Right renal cortex interstitium (tissue), 3 donors: ENCODE measurements around the gene ADAMTS19. TPM values are rescaled to one million over a fixed set of nuclear protein-coding genes. Genes with fewer than 3 reads are reported as not detected.
A peak's percentile ranks its signal among the peaks of the same experiment; 100 is the strongest.

Source experiments
- DNase-seq, 3 donors: peaks; one replicate each; pipeline ENCODE4 v3.0.0-alpha.2; 2013; ENCODE audit warnings: low read depth in 3 of 3, low spot score in 2 of 3
- polyA plus RNA-seq, 3 donors: library from polyadenylated mRNA; unstranded; fragments of 120-200 nt; gene quantifications; one replicate each; pipeline ENCODE4 v1.2.1, GENCODE V29; 2013; ENCODE audit not compliant: insufficient read length in 3 of 3

Gene ADAMTS19
- polyA plus RNA-seq, 3 donors = 5.4 to 7.3 (median 7.1) TPM

DNA sequence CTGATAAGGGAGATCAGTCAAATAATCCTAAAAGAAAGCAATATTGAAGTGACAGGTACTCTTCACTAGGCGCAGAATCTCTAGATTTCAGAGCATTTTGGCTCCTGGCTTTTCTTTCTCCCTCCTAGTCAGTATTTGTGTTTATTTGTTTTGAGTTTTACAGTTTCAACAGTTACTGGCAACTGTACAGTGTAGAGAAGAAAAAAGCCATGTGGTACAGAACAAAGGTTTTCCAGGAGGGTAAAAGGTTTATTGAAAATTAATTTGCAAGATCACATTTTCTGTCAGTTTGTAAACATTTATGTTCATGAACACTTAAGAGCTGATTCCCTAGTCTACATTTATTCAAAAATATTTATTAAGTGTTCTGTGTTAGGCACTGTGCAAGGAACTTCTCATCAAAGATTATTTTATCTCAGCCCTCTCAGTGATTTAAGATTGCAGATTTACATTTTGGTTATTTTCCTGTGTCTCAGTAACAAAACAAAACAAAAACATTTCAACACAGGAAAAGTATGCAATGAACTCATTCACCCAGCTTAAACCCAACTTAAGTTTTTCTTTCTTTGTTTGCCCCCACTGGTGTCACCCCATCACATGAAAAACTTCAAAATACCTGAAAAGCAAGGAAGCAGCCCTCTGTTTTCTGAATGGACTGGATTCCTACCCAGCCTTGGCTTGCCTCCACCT is 300.7 kb downstream of the ADAMTS19 start:
- no peak for DNase-seq

GRCh38 chr5:129763651-129764050 is 303.6 kb downstream of the ADAMTS19 start:
- no peak for DNase-seq

GRCh38 chr5:129766798-129767197 is 306.7 kb downstream of the ADAMTS19 start:
- no peak for DNase-seq

- peak; percentile 78 to 91 (median 85) for DNase-seq
Observed at GRCh38 chr5:129767927-129768380, 307.9 kb downstream of the ADAMTS19 start.

DNA sequence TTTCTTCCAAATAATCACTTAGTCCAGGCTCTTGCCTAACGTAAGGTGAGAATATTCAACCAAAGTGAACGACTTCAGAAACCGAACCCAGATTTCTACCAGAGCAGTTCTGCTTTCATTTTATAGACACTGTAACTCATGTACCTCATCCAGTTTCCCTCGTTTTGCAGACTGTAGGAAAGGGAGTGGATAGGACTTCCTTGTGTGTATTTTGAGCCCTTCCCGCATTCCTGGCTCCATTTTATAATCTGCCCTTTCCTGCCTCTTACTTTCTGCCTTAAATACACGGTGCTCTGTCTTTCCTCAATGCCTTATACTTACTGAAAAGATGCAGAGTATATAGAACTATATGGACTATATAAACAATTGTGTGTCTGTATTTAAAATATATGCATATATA is 308.6 kb downstream of the ADAMTS19 start:
- no peak for DNase-seq

GRCh38 chr5:129770024-129770820 is 310.1 kb downstream of the ADAMTS19 start:
- no peak for DNase-seq

GRCh38 chr5:129771058-129771838 is 311.1 kb downstream of the ADAMTS19 start:
- peak in 2 of 3 donors; percentile 35 to 41 for DNase-seq

DNA sequence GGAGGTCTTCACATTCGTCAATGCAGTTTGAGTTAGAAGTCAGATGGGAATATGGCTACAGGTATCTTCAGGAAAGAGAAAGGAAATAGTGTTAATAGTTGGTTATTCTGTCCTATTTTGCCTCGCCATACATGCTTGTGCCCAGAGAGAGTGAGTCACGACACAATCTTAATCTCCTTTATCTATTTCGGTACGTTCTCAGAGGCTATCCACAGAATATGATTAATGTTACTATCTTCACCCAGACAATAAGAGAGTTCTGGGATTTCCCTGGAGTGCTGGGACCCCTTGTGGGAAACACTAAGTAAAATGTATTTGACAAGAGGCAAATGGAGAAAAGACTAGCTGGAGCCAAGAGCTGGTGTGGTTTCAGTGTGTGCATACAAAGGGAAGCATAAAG is 313.3 kb downstream of the ADAMTS19 start:
- DNase-seq = no peak

DNA sequence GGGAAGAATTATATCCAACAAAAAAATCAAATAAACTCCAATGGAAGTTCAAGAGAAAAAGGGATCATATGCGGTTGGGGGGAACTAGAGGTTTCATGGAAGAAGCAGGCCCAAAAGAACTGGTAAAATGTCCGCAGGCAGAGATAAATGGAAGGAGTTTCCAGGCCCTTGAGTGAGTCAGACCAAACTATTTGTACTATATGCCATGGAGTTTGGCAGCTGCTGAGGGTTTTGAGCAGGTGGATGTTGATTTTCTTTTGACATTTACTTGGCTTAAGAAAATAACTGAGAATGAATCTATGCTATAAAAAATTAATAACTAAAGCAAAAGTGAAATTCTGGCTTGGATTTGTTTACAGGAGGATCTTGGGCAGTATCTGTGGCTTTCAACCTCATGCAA is 321.5 kb downstream of the ADAMTS19 start:
- no peak for DNase-seq
